ENCODE measurements around the gene OTX1. TPM values are rescaled to one million over a fixed set of nuclear protein-coding genes. Genes with fewer than 3 reads are reported as not detected.

OTX1 gene
- total and polyA plus RNA-seq, 2 of the 8 experiments (the other 6 are each of a cell fraction or from before 2014, with no cell fraction given), result 0.24 to 3.3 TPM

DNA sequence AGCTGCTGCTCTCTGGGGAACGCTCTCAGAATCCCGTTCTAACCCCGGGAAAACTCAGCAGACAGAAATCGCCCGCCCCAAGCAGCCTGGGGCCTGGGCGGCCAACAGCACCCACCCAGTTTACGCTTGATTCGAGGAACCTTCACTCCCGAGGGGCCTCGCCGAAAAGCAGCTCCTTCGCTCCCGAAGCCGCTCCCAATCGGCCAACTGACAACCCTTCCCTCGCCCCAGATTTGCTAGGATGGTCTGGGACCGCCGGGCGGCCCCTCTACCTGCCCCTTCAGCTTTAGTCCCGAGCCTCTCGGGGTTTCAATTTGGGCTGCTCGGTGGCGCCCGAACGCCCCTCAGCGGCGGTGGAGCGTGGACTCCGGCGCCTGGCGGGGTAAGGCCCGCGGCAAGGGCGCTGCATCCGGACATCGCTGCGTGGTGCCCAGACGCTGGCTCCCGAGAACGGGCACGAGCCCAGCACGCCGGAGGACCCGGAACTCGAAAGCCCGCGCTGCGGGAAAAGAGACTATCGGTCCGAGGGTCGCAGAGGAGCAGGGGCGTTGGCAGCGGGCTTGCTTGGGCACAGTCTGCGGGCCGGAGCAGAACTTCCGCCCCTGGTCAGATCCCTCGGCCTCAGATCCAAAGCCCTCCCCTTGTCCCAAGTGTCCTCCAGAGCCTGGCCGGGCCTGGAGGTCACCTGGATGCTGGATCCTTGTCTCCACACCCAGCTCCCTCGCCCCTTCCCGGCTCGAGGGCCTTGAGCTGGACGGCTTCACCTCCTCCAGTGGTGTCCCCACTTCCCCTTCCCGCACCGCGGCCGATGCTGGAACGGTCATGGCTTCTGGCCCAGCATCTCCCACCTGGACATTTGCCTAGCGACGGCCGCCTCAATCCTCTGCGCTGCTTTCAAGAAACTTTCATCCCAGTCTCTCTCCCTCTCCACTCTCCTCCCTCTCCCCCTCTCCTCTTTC lies 3.0 kb upstream of the OTX1 start:
- Histone ChIP-seq H4K8ac (ENCODE audit: extremely low read depth, insufficient read depth, low read length) (no peak overlapping the region), H2BK15ac (ENCODE audit: low read length) (peak overlapping the region; percentile 61; the same call in 1 of the 2 replicates), H3K4me2 (ENCODE audit: insufficient read depth in 1 of 2, low read depth in 2 of 2, low read length in 2 of 2) (peak overlapping the region; percentile 86 to 97), H3K4me1 (replicated peaks in 1 of 4; ENCODE audit: control insufficient read depth in 3 of 4, insufficient read depth in 4 of 4, low read length in 3 of 4) (peaks cover 4 to 41% (median 26%) of the 10 kb centered on the region in 4 experiments), H2BK12ac (ENCODE audit: low read depth, low read length) (peak overlapping the region; percentile 99; the same call in 1 of the 2 replicates), H2BK120ac (replicated peaks; ENCODE audit: low read depth, low read length) (no peak overlapping the region), H3K23ac (ENCODE audit: insufficient read length) (no peak overlapping the region), H4K20me1 (replicated peaks in 1 of 2; ENCODE audit: control insufficient read depth in 1 of 2, insufficient read depth in 2 of 2, low read length in 2 of 2) (peaks cover 3 to 8% of the 10 kb centered on the region in 2 experiments), H2BK20ac (ENCODE audit: low read length) (peak overlapping the region; percentile 95; the same call in 1 of the 2 replicates), H3K9ac (replicated peaks in 1 of 4; ENCODE audit: extremely low read depth in 1 of 4, low read depth in 3 of 4, low read length in 3 of 4) (0 out of 7 replicates have a peak overlapping the region, but pooled peaks of 1 of the 4 experiments have one; percentile 9), H2AK5ac (ENCODE audit: low read depth, low read length) (0 out of 2 replicates have a peak overlapping the region, but pooled peaks have one; percentile 26), H3K4me3 (ENCODE audit: extremely low read depth in 1 of 4, insufficient read depth in 2 of 4, low read depth in 3 of 4, low read length in 4 of 4) (peak overlapping the region; percentile 53 to 80 (median 70)), H3K27ac (ENCODE audit: low read depth, low read length) (no peak overlapping the region), H3K79me1 (ENCODE audit: low read depth, low read length) (no peaks in the 10 kb centered on the region), H2BK5ac (ENCODE audit: low read depth, low read length) (no peak overlapping the region; the same call in 1 of the 2 replicates), H3K9me3 (ENCODE audit: insufficient read depth in 2 of 2, low read depth in 1 of 2, low read length in 1 of 2) (no peaks in the 10 kb centered on the region), H2AFZ (ENCODE audit: low read length) (no peak overlapping the region), H3K4ac (replicated peaks; ENCODE audit: insufficient read length, low read depth, low read length) (peak overlapping the region; percentile 62), H3K23me2 (ENCODE audit: low read depth, low read length) (peaks cover 39% of the 10 kb centered on the region), H3K14ac (ENCODE audit: insufficient read length) (no peak overlapping the region), H4K5ac (ENCODE audit: insufficient read length, low read depth, low read length) (no peak overlapping the region), H3K18ac (ENCODE audit: extremely low read depth, low read length) (no peak overlapping the region; the same call in none of the 2 replicates), H3K36me3 (ENCODE audit: control insufficient read depth in 2 of 4, insufficient read depth in 4 of 4, low read length in 3 of 4) (peaks cover 0 to 5% (median 0%) of the 10 kb centered on the region in 4 experiments; a peak in 1 of 8 replicates), H3K79me2 (ENCODE audit: control insufficient read depth in 1 of 2, insufficient read depth in 2 of 2, low read length in 2 of 2) (no peaks in the 10 kb centered on the region), H4K91ac (replicated peaks; ENCODE audit: insufficient read length, low read length) (no peak overlapping the region), H3K56ac (replicated peaks; ENCODE audit: insufficient read length, low read depth, low read length) (no peak overlapping the region), H3K27me3 (replicated peaks in 1 of 4; ENCODE audit: control insufficient read depth in 3 of 4, extremely low read depth in 1 of 4, insufficient read depth in 3 of 4, low read length in 3 of 4) (peaks cover 11 to 72% (median 55%) of the 10 kb centered on the region in 4 experiments; a peak in 6 of 7 replicates)
- POLR2A ChIA-PET (ENCODE audit: partially characterized antibody), result interaction anchor here (0.9 to 6.8 kb wide), 3 partner anchors 8 to 12 kb away, joined by 3 to 32 read pairs (median 5); no protein-coding TSS in a partner anchor
- CTCF ChIA-PET (ENCODE audit: partially characterized antibody), result interaction anchor here (0.6 to 7.9 kb wide), 8 partner anchors 7 to 270 kb away, joined by 3 to 50 read pairs (median 3); no protein-coding TSS in a partner anchor
- WGBS, 2 experiments (ENCODE audit: extremely low coverage in 1 of 2, insufficient coverage in 1 of 2, insufficient read length in 1 of 2, insufficient replicate concordance in 2 of 2, low coverage in 1 of 2, low lambda C conversion rate in 2 of 2, missing lambda C conversion rate in 1 of 2), result 2% methylated on average over 71 of the region's 71 CpGs; no CpG with 5 or more reads in 1 of the 2 experiments
- FAIRE-seq (no peak), DNase-seq (ENCODE audit: low read depth in 1 of 2, low spot score in 2 of 2) (peak in 1 of 2 experiments; percentile 85)
- TF ChIP-seq KDM4A (IDR thresholded peaks at IDR 0.05; ENCODE audit: low read depth, low read length, severe bottlenecking), result peak; percentile 92
- TF ChIP-seq GABPA (IDR thresholded peaks at IDR 0.05; ENCODE audit: borderline replicate concordance, insufficient read depth, low read length), result 0 out of 2 replicates have a peak, but pooled peaks have one; percentile 27
- TF ChIP-seq HDAC2 (IDR thresholded peaks at IDR 0.05; ENCODE audit: borderline replicate concordance in 1 of 2, low read depth in 2 of 2, low read length in 2 of 2), result 0 out of 4 replicates have a peak, but pooled peaks of 1 of the 2 experiments have one; percentile 25
- TF ChIP-seq, protein P1, sequence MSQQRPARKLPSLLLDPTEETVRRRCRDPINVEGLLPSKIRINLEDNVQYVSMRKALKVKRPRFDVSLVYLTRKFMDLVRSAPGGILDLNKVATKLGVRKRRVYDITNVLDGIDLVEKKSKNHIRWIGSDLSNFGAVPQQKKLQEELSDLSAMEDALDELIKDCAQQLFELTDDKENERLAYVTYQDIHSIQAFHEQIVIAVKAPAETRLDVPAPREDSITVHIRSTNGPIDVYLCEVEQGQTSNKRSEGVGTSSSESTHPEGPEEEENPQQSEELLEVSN (IDR thresholded peaks at IDR 0.05), result peak; percentile 85
- TF ChIP-seq, protein P2, sequence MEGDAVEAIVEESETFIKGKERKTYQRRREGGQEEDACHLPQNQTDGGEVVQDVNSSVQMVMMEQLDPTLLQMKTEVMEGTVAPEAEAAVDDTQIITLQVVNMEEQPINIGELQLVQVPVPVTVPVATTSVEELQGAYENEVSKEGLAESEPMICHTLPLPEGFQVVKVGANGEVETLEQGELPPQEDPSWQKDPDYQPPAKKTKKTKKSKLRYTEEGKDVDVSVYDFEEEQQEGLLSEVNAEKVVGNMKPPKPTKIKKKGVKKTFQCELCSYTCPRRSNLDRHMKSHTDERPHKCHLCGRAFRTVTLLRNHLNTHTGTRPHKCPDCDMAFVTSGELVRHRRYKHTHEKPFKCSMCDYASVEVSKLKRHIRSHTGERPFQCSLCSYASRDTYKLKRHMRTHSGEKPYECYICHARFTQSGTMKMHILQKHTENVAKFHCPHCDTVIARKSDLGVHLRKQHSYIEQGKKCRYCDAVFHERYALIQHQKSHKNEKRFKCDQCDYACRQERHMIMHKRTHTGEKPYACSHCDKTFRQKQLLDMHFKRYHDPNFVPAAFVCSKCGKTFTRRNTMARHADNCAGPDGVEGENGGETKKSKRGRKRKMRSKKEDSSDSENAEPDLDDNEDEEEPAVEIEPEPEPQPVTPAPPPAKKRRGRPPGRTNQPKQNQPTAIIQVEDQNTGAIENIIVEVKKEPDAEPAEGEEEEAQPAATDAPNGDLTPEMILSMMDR (IDR thresholded peaks at IDR 0.05; ENCODE audit: control extremely low read depth in 1 of 3, insufficient read depth in 1 of 3, low read depth in 1 of 3, low read length in 3 of 3), result peak in 2 of 3 experiments; percentile 29 to 46; a peak in 3 of 4 replicates

Data from H1 (cell line).